Measurements from ENCODE around the gene FLCN.
"Not testable (repeated sequence)": the region's sequence is repeated elsewhere in the genome, so short reads cannot be mapped to it uniquely, and the experiment has no call there.

The FLCN gene

GRCh38 chr17:17206913-17207335, 30.0 kb downstream of the FLCN start:
- ATAC-seq: no peak

DNA sequence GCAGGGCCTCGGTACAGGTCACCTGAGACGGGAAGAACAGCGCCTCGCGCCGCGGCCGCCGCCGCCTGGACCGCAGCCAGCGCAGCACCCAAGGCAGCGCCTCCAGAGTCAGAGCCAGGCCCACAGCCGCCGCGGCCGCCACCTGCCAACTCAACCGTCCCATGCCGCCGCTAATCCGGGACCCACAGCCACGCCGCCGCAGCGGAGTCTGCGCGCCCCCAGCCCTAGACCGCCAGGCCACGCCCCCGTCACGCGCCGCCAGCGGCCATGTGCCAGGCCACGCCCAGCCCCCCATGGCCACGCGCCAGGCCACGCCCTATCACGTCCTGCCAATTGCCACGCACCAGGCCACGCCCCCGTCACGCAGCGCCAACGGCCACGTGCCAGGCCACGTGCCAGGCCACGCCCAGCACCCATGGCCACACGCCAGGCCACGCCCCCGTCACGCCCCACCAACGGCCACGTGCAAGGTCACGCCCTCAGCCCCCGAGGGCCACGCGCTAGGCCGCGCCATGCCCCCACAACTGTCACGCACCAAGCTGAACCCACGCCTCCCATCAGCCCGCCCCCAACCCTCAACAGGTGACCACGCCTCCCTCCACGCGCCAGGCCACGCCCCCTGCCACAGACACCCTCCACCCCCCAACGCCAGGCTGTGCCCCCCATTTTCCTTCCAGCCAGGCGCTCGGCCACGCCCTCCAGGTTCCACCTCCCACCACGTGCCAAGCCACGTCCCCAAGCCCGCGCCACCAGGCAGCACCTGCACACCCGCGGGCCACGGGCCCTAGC, 30.6 kb downstream of the FLCN start, which contains the start of gene PLD6:
TSS of gene PLD6 (minus strand) at position 210 of the 789 bp plus-strand sequence. CDS start at position 163, 47 bp downstream.
- ATAC-seq: peak; percentile 65 to 71

- peak; percentile 65 to 70 for ATAC-seq
These were observed 31.4 kb downstream of the FLCN start for GRCh38 chr17:17205368-17206123.

DNA sequence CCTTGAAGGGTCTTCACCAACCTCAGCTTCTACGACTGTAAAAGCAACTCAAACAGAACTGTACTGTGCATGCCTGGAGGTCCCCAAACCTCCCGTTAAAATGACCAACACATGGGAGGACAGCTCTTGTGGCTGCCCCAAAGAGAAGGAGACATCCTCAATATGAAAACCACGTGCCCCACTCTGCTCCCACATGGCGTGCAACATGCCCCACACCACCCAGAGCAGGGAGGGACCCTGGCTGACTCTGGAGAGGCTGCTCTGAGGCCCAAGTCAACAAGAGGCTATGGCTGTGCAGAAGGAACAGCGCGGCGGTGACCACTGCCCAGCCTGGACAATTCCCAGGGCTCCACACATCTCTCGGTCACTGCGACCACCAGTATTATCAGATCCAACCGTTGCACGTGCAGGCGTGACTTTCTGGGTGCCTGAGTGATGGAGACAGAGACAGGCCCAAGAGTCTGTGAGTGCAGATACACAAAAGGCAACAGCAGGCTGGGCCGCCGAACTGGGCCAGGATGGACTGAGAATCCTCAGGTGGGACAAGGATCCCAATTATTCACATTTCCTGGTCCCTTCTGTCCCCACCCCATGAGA, 32.2 kb downstream of the FLCN start:
- no peak for ATAC-seq

GRCh38 chr17:17204041-17204591, 32.9 kb downstream of the FLCN start:
- no peak for ATAC-seq

DNA sequence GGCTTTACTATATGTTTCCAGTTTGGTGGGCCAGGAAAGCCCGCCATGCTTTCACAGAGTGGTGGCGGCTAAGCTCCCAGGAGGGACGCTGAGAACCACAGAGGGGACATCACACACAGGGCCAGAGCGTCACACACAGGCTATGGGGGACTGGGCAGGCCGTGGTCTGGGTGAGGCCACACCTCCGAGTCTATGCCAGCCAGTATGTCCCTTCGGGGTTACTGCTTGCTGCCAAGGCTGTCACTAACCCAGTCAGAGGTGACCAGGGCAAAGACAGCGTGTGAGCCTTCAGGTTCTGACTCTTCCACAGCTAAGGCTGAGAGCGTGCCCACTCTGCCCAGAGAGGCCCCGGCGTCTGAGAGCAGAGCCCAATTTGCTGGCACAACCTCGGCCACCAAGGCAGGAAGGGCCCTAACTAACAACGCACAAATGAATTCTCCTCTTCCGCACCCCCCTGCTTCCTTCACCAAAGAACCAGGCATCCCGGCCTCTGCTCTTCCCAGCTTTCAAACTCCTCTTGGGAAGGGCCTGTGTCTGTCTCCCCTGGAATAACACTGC, 33.7 kb downstream of the FLCN start:
- ATAC-seq: no peak

DNA sequence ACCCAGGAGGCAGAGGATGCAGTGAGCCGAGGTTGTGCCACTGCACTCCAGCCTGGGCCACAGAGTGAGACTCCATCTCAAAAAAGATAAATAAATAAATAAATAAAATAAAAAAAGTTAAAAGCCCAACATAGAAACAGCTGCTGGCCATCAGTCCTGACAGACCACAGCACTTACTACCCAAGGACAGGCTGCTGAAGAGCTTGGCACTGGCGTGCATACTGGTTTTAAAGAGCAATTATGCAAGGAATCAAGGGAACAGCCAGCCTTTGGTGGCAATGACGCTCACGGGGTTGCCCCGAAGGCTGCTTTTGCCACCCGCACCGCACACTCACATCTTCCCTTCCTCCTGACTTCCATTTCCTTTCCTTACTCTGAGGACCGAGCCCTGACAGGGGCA, 35.1 kb downstream of the FLCN start:
- ATAC-seq: no peak

DNA sequence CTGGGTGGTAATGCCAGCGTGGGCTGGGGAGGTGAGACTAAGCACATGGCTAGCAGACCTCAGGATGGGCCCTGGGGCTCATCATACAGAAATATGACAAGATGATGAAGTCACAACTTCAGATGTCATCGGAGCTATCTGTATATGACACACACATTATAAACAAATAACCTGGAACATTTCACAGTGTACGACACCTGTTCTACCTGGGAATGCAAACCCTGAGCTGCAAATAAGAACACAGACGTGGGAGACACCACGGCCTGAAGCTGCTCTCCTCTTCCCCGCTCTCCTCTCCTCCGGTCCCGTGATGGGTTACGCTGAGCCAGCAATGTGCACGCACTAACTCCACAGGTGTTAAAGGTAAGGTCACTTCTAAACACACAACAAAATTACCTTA, 35.7 kb downstream of the FLCN start:
- ATAC-seq: no peak

DNA sequence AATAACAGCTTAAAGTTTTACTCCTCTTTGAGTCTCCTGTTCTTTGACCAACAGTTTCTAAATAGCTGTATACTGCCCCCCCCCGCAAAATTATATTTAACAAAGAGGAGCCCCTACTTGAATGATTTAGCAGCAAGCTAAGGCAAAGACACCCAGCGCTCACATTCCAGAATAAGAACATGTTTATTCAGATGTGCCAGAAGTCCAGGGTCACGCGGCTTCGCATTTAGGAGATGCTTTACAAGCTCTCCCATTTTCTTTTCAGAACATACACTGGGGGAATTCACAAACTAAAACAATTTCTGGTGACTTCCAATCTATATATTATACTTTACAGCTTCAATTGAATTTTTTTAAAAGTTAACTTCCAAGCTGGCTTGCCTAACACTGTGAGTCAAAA, 36.1 kb downstream of the FLCN start:
- ATAC-seq: no peak

GRCh38 chr17:17200311-17200710, 36.7 kb downstream of the FLCN start:
- ATAC-seq: no peak

- no peak for ATAC-seq
These were observed 38.7 kb downstream of the FLCN start for GRCh38 chr17:17198281-17198680.

DNA sequence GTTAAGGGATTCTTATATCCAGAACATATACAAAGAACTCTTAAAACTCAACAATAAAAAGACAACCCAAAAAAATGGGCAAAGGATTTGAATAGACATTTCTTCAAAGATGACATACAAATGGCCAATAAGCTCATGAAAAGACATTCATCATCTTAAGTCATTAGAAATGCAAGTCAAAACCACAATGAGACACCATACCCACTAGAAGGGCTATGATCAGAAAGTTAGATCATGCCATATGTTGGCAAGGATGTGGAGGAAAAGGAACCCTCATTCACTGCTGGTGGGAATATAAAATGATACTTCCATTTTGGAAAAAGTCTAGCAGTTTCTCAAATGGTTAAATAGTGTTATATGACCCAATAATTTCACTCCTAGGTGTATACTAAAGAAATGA, 40.2 kb downstream of the FLCN start:
- ATAC-seq: no peak

DNA sequence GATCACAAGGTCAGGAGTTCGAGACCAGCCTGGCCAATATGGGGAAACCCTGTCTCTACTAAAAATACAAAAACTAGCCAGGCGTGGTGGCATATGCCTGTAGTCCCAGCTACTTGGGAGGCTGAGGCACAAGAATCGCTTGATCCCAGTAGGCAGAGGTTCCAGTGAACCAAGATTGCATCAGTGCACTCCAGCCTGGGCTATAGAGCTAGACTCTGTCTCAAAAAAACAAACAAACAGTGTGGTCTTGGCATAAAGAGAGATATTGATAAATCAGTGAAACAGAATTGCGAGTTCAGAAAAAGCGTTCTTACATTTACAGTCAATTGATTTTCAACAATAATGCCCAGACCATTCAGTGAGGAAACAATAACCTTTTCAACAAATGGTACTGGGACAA, 41.5 kb downstream of the FLCN start:
- ATAC-seq: not testable (repeated sequence)

GRCh38 chr17:17191961-17192381, 45.0 kb downstream of the FLCN start:
- ATAC-seq: no peak

GRCh38 chr17:17191346-17191792, 45.6 kb downstream of the FLCN start:
- no peak for ATAC-seq

DNA sequence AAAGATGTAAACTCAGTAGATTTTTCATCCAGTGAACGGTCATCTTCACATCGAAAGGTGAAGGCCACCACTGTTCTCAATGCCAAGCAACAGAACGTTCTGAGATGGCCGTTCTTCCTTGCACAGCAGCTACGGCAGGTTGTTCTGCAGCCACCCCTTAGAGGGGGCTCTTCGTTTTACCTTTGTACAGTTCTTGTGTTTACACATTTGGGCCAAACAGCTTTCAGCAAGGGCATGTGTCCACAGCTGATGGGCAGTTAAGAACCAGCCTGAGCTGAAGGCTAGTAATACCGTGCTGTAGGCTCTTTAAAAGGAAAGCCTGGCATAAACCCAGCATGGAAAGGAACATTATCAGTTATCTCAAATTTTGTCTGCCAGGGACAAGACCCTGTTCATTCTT, 46.8 kb downstream of the FLCN start:
- no peak for ATAC-seq

DNA sequence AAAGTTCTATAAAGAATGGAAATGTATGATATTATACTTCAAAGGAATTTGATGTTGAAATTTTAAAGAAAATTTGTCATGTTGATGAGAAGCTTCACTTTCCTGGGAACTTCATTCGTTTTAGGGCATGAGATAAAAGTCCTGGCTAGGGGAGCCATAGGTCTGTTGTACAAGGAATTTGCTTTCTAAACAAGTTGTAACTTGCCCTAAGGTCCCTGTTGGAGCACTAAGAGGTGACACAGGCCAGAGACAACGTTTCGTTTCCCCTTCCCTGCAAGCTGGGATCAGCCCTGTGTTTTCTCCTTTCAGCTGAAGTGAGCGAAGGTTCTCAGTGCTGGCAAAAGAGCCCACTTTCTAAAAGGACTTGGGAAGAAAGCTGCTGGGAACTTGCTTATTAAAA, 47.4 kb downstream of the FLCN start:
- no peak for ATAC-seq

DNA sequence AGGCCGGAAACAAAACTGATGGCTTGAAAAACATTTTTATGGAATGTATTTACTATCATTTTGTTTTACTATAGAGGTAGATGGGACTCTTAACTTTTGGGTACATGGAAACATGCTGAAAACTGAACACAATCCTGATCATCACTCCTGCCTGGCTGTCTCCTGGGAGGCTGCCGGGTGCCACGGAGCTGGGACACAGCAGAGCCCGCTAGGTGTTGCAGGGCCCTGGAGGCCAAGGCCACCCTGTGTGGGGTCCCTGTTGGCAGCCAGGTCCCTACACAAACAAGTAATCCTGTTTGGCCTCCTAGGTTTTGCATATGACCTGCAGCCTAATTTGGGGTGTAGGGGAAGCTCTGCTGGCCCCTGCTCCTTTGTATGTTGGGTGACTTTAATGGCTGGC, 48.4 kb downstream of the FLCN start:
- no peak for ATAC-seq

DNA sequence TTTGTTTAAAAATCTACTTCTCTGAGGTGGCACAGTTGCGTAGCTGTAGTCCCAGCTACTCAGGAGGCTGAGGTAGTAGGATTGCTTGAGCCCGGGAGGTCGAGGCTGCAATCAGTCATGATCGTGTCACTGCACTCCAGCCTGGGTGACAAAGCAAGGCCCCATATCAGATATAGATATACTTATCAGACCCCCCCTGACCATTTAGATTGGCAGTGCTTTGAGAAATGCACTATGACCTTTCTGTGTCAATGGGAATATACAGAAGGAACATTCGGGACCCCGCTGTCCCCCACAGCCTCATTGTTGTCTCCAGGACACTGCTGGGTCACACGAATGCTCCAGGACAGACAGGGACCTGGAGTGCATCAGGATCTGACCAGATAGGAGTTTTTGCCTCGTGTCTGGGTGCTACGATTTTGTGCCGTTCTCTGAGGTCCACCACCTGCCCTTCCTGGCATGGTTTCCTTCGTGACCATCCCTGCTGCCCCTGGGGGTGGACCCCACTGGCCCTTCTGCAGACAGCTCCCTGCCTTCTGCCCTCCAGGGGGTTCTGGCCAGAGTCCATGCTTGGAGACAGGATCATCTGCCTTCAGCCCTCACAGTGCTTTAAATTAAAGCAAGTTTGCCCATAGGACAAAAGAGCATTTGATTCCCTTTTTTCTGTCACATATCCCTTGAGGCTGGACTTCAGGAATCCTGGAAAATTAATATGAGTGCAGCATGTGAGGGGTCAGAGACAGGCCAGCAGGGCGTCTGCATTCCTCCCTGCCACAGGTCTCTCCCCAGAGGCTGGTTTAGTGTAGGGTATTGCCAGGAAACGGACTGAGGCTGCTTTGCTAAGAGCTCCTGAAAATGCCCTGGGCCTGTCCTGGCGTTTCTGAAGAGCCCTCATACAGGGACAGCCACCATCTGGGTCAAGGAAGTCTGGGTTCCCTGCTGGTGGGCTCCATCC, 50.1 kb downstream of the FLCN start:
- no peak for ATAC-seq

DNA sequence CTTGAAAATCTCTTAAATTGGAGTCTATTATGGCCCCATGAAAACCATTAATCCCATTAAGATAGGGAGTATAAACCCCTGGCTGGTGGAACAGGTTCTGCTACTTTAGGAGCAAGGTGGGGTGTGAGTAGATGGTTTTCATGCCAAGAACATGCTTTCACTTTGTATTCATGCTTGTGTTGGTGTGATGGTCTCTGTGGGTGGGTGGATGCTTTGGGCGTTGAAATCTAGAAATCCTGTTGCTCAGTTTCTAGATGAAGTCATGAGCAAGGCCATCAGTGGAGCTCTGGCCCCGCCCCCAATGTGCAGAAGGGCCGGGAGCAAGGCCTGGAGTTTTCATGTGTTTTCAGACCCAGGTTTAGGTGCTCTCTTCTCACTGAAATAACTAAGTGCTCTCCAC, 50.9 kb downstream of the FLCN start:
- peak; percentile 71 to 78 for ATAC-seq

- ATAC-seq: not testable (repeated sequence)
These were observed 51.8 kb downstream of the FLCN start for GRCh38 chr17:17184985-17185757.

Measured in activated CD4-positive, CD25-positive, alpha-beta regulatory T cell treated with anti-CD3 and anti-CD28 coated beads, Interleukin-2, amount 50 U/mL, for 24 hours (primary cell).